A673 (cell line): ENCODE results near the gene PHKA2.

Experiments used
- EZH2 ChIP-seq: fragments of 200-600 bp; sonication (generic); IDR thresholded peaks from 2 replicates; pipeline ENCODE4 v1.6.1; 2017; ENCODE audit warnings: borderline replicate concordance, low read depth, mild to moderate bottlenecking, mixed read lengths, antibody characterized with exemption, low read length; ENCODE audit not compliant: poor library complexity, severe bottlenecking
- TF ChIP-seq, protein P1 (sequence below): fragments of 300-800, 200-600 bp; sonication (generic); conservative IDR thresholded peaks from 2 replicates; pipeline ENCODE4 v1.5.1; 2017; ENCODE audit warnings: low read depth, mild to moderate bottlenecking, antibody characterized with exemption, low read length, moderate library complexity, mixed read lengths

DNA sequence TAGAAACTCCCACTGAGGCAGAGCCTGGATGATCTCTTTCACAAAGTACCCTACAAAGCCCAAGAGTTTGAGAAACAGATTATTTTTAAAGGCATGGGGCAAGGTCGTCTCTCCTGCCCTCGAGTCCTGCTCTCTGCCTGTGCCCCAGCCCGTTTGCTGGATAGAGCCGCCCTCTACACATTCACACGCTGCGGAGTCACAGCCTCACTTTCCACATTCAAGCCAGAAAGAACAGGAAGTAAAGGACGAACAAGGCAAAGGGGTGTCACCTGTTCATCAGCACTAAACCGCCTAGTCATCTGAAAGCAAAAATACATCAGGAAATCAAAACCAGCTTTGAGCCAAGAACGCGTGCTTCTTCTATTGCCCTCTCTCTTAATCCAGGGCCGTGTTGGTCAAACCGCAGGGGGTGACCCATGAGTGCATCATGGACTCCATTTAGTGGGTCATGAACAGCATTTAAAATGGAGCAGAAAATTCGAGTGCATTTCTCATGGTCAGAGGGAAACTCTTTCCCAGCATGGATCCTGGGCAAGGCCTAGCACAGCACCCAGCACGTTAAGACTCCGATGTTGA, 83.4 kb downstream of the PHKA2 start:
- TF ChIP-seq, protein P1, sequence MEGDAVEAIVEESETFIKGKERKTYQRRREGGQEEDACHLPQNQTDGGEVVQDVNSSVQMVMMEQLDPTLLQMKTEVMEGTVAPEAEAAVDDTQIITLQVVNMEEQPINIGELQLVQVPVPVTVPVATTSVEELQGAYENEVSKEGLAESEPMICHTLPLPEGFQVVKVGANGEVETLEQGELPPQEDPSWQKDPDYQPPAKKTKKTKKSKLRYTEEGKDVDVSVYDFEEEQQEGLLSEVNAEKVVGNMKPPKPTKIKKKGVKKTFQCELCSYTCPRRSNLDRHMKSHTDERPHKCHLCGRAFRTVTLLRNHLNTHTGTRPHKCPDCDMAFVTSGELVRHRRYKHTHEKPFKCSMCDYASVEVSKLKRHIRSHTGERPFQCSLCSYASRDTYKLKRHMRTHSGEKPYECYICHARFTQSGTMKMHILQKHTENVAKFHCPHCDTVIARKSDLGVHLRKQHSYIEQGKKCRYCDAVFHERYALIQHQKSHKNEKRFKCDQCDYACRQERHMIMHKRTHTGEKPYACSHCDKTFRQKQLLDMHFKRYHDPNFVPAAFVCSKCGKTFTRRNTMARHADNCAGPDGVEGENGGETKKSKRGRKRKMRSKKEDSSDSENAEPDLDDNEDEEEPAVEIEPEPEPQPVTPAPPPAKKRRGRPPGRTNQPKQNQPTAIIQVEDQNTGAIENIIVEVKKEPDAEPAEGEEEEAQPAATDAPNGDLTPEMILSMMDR, result no peak
- no peak for TF ChIP-seq EZH2
